GM12873 (cell line): ENCODE data around the gene UNC13C.

Experiments
- CTCF ChIP-seq: IDR thresholded peaks from 2 replicates; pipeline ENCODE4 v1.5.1; 2012; ENCODE audit warnings: low read depth, mild to moderate bottlenecking, moderate library complexity, low read length, control low read depth; ENCODE audit not compliant: insufficient read depth; ENCODE audit errors: missing control alignments

The UNC13C gene

GRCh38 chr15:53985562-53985961, 7.3 kb downstream of the UNC13C start:
- TF ChIP-seq CTCF, result no peak

DNA sequence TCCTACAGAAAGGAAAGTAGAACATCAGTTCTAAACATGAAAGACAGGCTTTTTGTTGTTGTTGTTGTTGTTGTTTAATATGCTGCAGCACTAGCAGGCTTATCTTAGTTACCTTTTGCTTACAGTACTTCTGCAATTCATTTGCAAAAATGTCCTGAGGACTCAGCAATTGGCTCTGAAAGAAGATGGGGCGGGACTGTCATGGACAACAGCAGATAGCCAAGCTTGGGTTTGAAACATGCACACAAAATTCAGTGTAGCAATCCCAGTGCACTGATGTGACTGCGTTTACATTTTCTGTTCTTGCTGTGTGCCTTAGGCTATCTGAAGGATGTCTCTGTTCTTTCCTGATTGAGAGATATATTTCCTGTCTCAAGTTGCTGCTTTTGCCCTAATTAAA, 9.2 kb downstream of the UNC13C start:
- TF ChIP-seq CTCF, result no peak

DNA sequence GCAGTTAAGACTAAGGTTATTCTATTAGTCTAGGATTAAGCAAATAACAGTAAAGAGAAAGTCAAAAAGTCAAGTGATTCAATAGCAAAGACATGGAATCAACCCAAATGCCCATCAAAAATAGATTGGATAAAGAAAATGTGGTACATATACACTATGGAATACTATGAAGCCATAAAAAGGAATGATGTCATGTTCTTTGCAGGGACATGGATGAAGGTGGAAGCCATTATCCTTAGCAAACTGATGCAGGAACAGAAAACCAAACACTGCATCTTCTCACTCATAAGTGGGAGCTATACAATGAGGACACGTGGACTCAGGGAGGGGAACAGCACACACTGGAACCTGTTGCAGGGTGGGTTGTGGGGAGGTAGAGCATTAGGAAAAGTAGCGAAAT, 29.0 kb downstream of the UNC13C start:
- no peak for TF ChIP-seq CTCF

GRCh38 chr15:54011656-54012055, 33.4 kb downstream of the UNC13C start:
- TF ChIP-seq CTCF, result no peak

DNA sequence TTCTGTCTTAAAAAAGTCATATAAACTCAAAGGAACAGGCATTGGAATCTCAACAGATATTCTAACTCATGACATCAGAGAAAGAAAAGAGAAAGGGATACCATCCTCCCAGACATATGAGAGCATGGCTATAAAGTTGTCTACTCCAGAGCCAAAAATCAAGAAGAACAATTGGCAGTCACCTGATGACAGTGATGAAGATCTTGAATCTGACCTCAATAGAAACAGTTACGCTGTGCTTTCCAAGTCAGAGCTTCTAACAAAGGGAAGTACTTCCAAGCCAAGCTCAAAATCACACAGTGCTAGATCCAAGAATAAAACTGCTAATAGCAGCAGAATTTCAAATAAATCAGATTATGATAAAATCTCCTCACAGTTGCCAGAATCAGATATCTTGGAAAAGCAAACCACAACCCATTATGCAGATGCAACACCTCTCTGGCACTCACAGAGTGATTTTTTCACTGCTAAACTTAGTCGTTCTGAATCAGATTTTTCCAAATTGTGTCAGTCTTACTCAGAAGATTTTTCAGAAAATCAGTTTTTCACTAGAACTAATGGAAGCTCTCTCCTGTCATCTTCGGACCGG, 35.9 kb downstream of the UNC13C start:
- TF ChIP-seq CTCF, result no peak

GRCh38 chr15:54017251-54017650, 39.0 kb downstream of the UNC13C start:
- no peak for TF ChIP-seq CTCF

DNA sequence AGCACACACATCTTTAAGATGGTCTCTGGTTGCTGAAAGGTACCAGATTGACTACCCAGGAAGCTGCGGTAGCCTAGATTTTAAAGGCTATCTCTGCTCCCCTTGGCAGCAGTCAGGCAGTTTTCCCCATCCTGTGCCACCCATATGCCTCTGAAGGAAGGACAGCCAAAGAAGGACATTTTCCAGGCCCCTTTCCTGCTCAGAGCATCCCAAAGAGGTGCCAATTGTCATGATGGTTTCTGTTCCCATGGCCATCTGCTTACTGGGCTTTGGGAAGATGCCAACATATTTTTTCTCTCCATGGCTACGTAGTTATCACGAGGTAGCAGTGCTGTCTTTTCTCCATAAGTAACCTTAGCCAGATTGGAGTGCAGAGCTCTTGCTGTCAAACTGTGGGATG, 39.7 kb downstream of the UNC13C start:
- no peak for TF ChIP-seq CTCF

DNA sequence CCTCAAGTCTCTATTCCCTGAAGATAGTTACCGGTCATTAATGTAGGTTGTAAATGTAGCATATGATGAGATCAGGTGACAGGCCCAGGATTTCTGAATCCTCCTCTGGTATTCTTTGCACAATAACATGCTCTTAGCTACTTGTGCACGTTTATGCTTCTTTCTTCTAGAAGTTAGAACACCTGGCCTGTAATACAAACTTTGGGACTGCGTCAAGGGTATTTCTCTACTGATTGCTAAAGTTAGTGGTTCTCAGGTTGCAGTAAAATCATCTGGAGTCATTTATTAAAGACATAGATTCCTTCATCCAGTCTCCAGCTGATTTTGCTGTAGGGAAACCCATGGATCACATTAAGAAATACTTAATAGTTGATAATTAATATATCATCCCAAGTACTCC, 48.0 kb downstream of the UNC13C start:
- TF ChIP-seq CTCF, result no peak
